IMR-90 (cell line): ENCODE measurements around the gene GZF1. TPM values are rescaled to one million over a fixed set of nuclear protein-coding genes. Genes with fewer than 3 reads are reported as not detected.
A peak's percentile ranks its signal among the peaks of the same experiment; 100 is the strongest.

Experiments used
- ATAC-seq: fragments of 200-7000 bp; cut with Tn5 transposase; 2 replicates; pipeline ENCODE4 v1.9.1; 2020; ENCODE audit warnings: low read depth, mild to moderate bottlenecking, moderate library complexity
- BruUV-seq: library from RNA; stranded (reverse); fragments of 400-500 nt; replicated peaks from 2 replicates; lab custom pipeline; 2021; lab: Mats Ljungman, UMichigan
- CTCF ChIA-PET: fragments of 300-600 bp; formaldehyde crosslinking; extraction: SDS; loops from one replicate; lab custom pipeline; 2021; ENCODE audit warnings: antibody characterized with exemption; lab: Yijun Ruan, JAX
- POLR2A ChIA-PET: fragments of 300-600 bp; sonication (Branson Sonifier 250); formaldehyde crosslinking; loops from one replicate; lab custom pipeline; 2022; ENCODE audit warnings: antibody characterized with exemption; ENCODE audit not compliant: unreplicated experiment; lab: Charles Lee
- DNase-seq: peaks from one replicate; pipeline ENCODE4 v3.0.0; 2013
- H2AFZ ChIP-seq: replicated peaks from 2 replicates; pipeline ENCODE3; 2013; ENCODE audit warnings: low read length, mild to moderate bottlenecking; ENCODE audit not compliant: poor library complexity
- H2AK5ac ChIP-seq: 2 replicates; pipeline ENCODE4 v1.6.1; 2013; ENCODE audit warnings: low read depth, low read length, inconsistent platforms
- H2AK9ac ChIP-seq: replicated peaks from 2 replicates; pipeline ENCODE3; 2013; ENCODE audit warnings: mild to moderate bottlenecking, low read depth, low read length, moderate library complexity; ENCODE audit not compliant: poor library complexity
- H2BK120ac ChIP-seq: 2 replicates; pipeline ENCODE4 v1.6.1; 2013; ENCODE audit warnings: low read depth, low read length, inconsistent platforms
- H2BK15ac ChIP-seq: 3 replicates; pipeline ENCODE4 v1.6.1; 2013; ENCODE audit warnings: low read depth, low read length, inconsistent platforms
- H2BK20ac ChIP-seq: 2 replicates; pipeline ENCODE4 v1.6.1; 2013; ENCODE audit warnings: low read depth, mild to moderate bottlenecking, inconsistent platforms, low read length, moderate library complexity
- H2BK5ac ChIP-seq: 2 replicates; pipeline ENCODE4 v1.6.1; 2013; ENCODE audit warnings: mild to moderate bottlenecking, low read depth, low read length, inconsistent platforms; ENCODE audit not compliant: poor library complexity, severe bottlenecking
- H3K14ac ChIP-seq: replicated peaks from 2 replicates; pipeline ENCODE4 v1.6.1; 2013; ENCODE audit warnings: low read depth, low read length, inconsistent platforms
- H3K18ac ChIP-seq: 2 replicates; pipeline ENCODE4 v1.6.1; 2013; ENCODE audit warnings: low read depth, low read length, control low read depth
- H3K23ac ChIP-seq: 2 replicates; pipeline ENCODE4 v1.6.1; 2013; ENCODE audit warnings: low read depth, low read length, inconsistent platforms
- H3K27ac ChIP-seq: 2 replicates; pipeline ENCODE4 v1.5.1; 2013; ENCODE audit warnings: mild to moderate bottlenecking, control low read depth, low read length; ENCODE audit not compliant: insufficient read depth
- H3K27me3 ChIP-seq: 2 replicates; pipeline ENCODE4 v1.6.1; 2013; ENCODE audit warnings: low read length; ENCODE audit not compliant: control insufficient read depth, insufficient read depth
- H3K36me3 ChIP-seq: 2 replicates; pipeline ENCODE4 v1.6.1; 2013; ENCODE audit warnings: low read length, mixed read lengths; ENCODE audit not compliant: control insufficient read depth, insufficient read depth
- H3K4ac ChIP-seq: 2 replicates; pipeline ENCODE4 v1.6.1; 2013; ENCODE audit warnings: low read depth, low read length, inconsistent platforms
- H3K4me1 ChIP-seq: 2 replicates; pipeline ENCODE4 v1.6.1; 2013; ENCODE audit warnings: low read length, mixed read lengths; ENCODE audit not compliant: control insufficient read depth, insufficient read depth
- H3K4me2 ChIP-seq: 2 replicates; pipeline ENCODE4 v1.6.1; 2013; ENCODE audit warnings: low read depth, mild to moderate bottlenecking, control low read depth, low read length, moderate library complexity
- H3K4me3 ChIP-seq: 2 replicates; pipeline ENCODE4 v1.5.1; 2013; ENCODE audit warnings: low read depth, mild to moderate bottlenecking, control low read depth, low read length, moderate library complexity; ENCODE audit not compliant: insufficient read depth
- H3K56ac ChIP-seq: 2 replicates; pipeline ENCODE4 v1.6.1; 2013; ENCODE audit warnings: low read length, inconsistent platforms; ENCODE audit not compliant: insufficient read depth; ENCODE audit errors: extremely low read depth
- H3K79me1 ChIP-seq, 2 experiments: 2 replicates each; pipeline ENCODE4 v1.6.1; 2013; ENCODE audit warnings: low read length in 2 of 2, inconsistent platforms in 1 of 2, low read depth in 1 of 2
- H3K9ac ChIP-seq: 2 replicates; pipeline ENCODE4 v1.6.1; 2013; ENCODE audit warnings: low read depth, low read length, control low read depth
- H3K9me1 ChIP-seq: 2 replicates; pipeline ENCODE4 v1.6.1; 2013; ENCODE audit warnings: low read length, inconsistent platforms; ENCODE audit not compliant: insufficient read depth
- H3K9me3 ChIP-seq: 2 replicates; pipeline ENCODE4 v1.6.1; 2013; ENCODE audit warnings: low read length; ENCODE audit not compliant: control insufficient read depth, insufficient read depth
- H4K20me1 ChIP-seq: 2 replicates; pipeline ENCODE4 v1.6.1; 2013; ENCODE audit warnings: low read length, inconsistent platforms; ENCODE audit not compliant: insufficient read depth
- H4K5ac ChIP-seq: 2 replicates; pipeline ENCODE4 v1.6.1; 2013; ENCODE audit warnings: mild to moderate bottlenecking, low read depth, low read length, control low read depth
- H4K8ac ChIP-seq, 2 experiments: 2 replicates each; pipeline ENCODE4 v1.6.1; 2013; ENCODE audit warnings: low read depth in 2 of 2, low read length in 2 of 2, control low read depth in 1 of 2, inconsistent platforms in 1 of 2
- H4K91ac ChIP-seq: 2 replicates; pipeline ENCODE4 v1.6.1; 2013; ENCODE audit warnings: low read depth, low read length, inconsistent platforms; ENCODE audit not compliant: insufficient read depth
- CEBPB ChIP-seq: IDR thresholded peaks from 2 replicates; pipeline ENCODE4 v1.6.1; 2012; ENCODE audit warnings: low read depth, low read length, improper control_type of control experiment
- CHD1 ChIP-seq: IDR thresholded peaks from 2 replicates; pipeline ENCODE4 v1.6.1; 2012; ENCODE audit warnings: low read depth, low read length, improper control_type of control experiment
- FOS ChIP-seq: fragments of 150-350 bp; IDR thresholded peaks from 2 replicates; pipeline ENCODE4 v1.6.1; 2016; ENCODE audit warnings: low read depth, low read length
- MAZ ChIP-seq: IDR thresholded peaks from 2 replicates; pipeline ENCODE4 v1.6.1; 2012; ENCODE audit warnings: low read depth, mild to moderate bottlenecking, low read length, improper control_type of control experiment, moderate library complexity, borderline replicate concordance
- MXI1 ChIP-seq: IDR thresholded peaks from 2 replicates; pipeline ENCODE4 v1.6.1; 2012; ENCODE audit warnings: low read depth, mild to moderate bottlenecking, low read length, moderate library complexity, borderline replicate concordance
- POLR2A ChIP-seq: IDR thresholded peaks from 2 replicates; pipeline ENCODE4 v1.6.1; 2012; ENCODE audit warnings: mild to moderate bottlenecking, low read depth, low read length
- RAD21 ChIP-seq: IDR thresholded peaks from 2 replicates; pipeline ENCODE4 v1.6.1; 2012; ENCODE audit warnings: low read length, improper control_type of control experiment
- RCOR1 ChIP-seq: IDR thresholded peaks from 2 replicates; pipeline ENCODE4 v1.6.1; 2012; ENCODE audit warnings: mild to moderate bottlenecking, low read length, improper control_type of control experiment; ENCODE audit not compliant: insufficient replicate concordance
- WGBS, 2 experiments: methylation state at CpG; one replicate each; pipeline versions ENCODE4 v1.1.5 to v1.1.7; 2013; ENCODE audit warnings: missing lambda C conversion rate in 2 of 2; ENCODE audit not compliant: insufficient read length in 1 of 2; ENCODE audit errors: extremely low coverage in 2 of 2; 5-methylcytosine and 5-hydroxymethylcytosine counted together
- dilution Hi-C: fragments of 300-500 bp; cut with HindIII; formaldehyde crosslinking; loops from one replicate; pipeline ENCODE4 v1.14.3; 2018; ENCODE audit warnings: low sequenced_read_pairs; ENCODE audit not compliant: unreplicated experiment
- in situ Hi-C: fragments of 300-500 bp; cut with MboI; formaldehyde crosslinking; loops from 3 replicates; pipeline ENCODE4 v1.14.3; 2019; ENCODE audit warnings: low sequenced_read_pairs, inconsistent platforms, mixed read lengths
- intact Hi-C: fragments of 100-400 bp; cut with micrococcal nuclease; formaldehyde crosslinking; loops from 2 replicates; pipeline ENCODE4 v1.10.0; 2022
- polyA plus RNA-seq, 3 experiments: library from polyadenylated mRNA; depleted of rRNA; stranded (reverse); fragments of >200 nt; gene quantifications; 2 replicates each; pipeline ENCODE4 v1.2.3, GENCODE V29; 2012; ENCODE audit warnings: low replicate concordance in 1 of 3
- total RNA-seq: library from RNA; depleted of rRNA; stranded (reverse); fragments of >200 nt; gene quantifications from 2 replicates; pipeline ENCODE4 v1.2.3, GENCODE V29; 2012
- TF ChIP-seq, protein P1 (sequence below): conservative IDR thresholded peaks from 2 replicates; pipeline ENCODE4 v1.5.1; 2012; ENCODE audit warnings: mild to moderate bottlenecking, low read depth, low read length, improper control_type of control experiment
- TF ChIP-seq, protein P2 (sequence below): fragments of 150-350 bp; IDR thresholded peaks from 2 replicates; pipeline ENCODE4 v1.6.1; 2017; ENCODE audit warnings: mild to moderate bottlenecking, antibody characterized with exemption, low read length, low read depth

GZF1 gene
- total and polyA plus RNA-seq, 2 of the 4 experiments (the other 2 are of a cell fraction): 23.7 to 24.7 TPM

- Histone ChIP-seq H3K9me1 (peaks cover 3% of the 10 kb centered on the region), H2BK15ac (no peak within 1 kb of the TSS), H2AK5ac (peak within 1 kb of the TSS; percentile 61; the same call in 1 of the 2 replicates), H3K18ac (peak within 1 kb of the TSS; percentile 32), H3K4me2 (peak within 1 kb of the TSS; percentile 93), H3K56ac (peak within 1 kb of the TSS; percentile 77), H3K4me3 (peak within 1 kb of the TSS; percentile 67), H4K91ac (peak within 1 kb of the TSS; percentile 53; the same call in 1 of the 2 replicates), H3K27me3 (no peaks in the 10 kb centered on the region), H2BK5ac (peak within 1 kb of the TSS; percentile 78), H3K4me1 (peaks cover 1% of the 10 kb centered on the region; the same call in 1 of the 2 replicates), H3K9ac (peak within 1 kb of the TSS; percentile 79), H4K5ac (peak within 1 kb of the TSS; percentile 73), H2AFZ (peak within 1 kb of the TSS; percentile 97), H2BK20ac (no peak within 1 kb of the TSS), H3K36me3 (no peaks in the 10 kb centered on the region), H3K4ac (peak within 1 kb of the TSS; percentile 94), H2AK9ac (peak within 1 kb of the TSS; percentile 91), H3K27ac (peak within 1 kb of the TSS; percentile 75), H4K8ac (peak within 1 kb of the TSS; percentile 72 to 98), H3K14ac (peak within 1 kb of the TSS; percentile 96), H3K9me3 (no peaks in the 10 kb centered on the region), H2BK120ac (peak within 1 kb of the TSS; percentile 49), H3K23ac (peak within 1 kb of the TSS; percentile 80; the same call in 1 of the 2 replicates), H4K20me1 (peaks cover 3% of the 10 kb centered on the region; the same call in 1 of the 2 replicates), H3K79me1 (peaks cover 3 to 16% of the 10 kb centered on the region in 2 experiments; a peak in 3 of 4 replicates)
- ChIA-PET POLR2A (interaction anchor here (0.6 kb wide), 1 partner anchor 10 kb away, joined by 3 read pairs; no protein-coding TSS in a partner anchor), CTCF (interaction anchor here (0.6 to 1.5 kb wide), 4 partner anchors 19 to 43 kb away, joined by 3 to 5 read pairs (median 4); no protein-coding TSS in a partner anchor)
- ATAC-seq (peak; percentile 99), DNase-seq (peak; percentile 88)
- intact Hi-C loops: loop anchor here (1.0 kb wide), 1 partner anchor 60 kb away; no protein-coding TSS in a partner anchor
- BruUV-seq: no TSS peak
- 0% methylated on average over 14 of the region's 64 CpGs; no CpG with 5 or more reads in 1 of the 2 experiments for WGBS, 2 experiments
- TF ChIP-seq MAZ (0 out of 2 replicates have a peak, but pooled peaks have one; percentile 17), RAD21 (peak; percentile 26; the same call in 1 of the 2 replicates), CEBPB (no peak), RCOR1 (no peak), CHD1 (0 out of 2 replicates have a peak, but pooled peaks have one; percentile 70), POLR2A (peak; percentile 63), MXI1 (0 out of 2 replicates have a peak, but pooled peaks have one; percentile 68), FOS (no peak)
- TF ChIP-seq, protein P1, sequence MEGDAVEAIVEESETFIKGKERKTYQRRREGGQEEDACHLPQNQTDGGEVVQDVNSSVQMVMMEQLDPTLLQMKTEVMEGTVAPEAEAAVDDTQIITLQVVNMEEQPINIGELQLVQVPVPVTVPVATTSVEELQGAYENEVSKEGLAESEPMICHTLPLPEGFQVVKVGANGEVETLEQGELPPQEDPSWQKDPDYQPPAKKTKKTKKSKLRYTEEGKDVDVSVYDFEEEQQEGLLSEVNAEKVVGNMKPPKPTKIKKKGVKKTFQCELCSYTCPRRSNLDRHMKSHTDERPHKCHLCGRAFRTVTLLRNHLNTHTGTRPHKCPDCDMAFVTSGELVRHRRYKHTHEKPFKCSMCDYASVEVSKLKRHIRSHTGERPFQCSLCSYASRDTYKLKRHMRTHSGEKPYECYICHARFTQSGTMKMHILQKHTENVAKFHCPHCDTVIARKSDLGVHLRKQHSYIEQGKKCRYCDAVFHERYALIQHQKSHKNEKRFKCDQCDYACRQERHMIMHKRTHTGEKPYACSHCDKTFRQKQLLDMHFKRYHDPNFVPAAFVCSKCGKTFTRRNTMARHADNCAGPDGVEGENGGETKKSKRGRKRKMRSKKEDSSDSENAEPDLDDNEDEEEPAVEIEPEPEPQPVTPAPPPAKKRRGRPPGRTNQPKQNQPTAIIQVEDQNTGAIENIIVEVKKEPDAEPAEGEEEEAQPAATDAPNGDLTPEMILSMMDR: peak; percentile 37
- TF ChIP-seq, protein P2, sequence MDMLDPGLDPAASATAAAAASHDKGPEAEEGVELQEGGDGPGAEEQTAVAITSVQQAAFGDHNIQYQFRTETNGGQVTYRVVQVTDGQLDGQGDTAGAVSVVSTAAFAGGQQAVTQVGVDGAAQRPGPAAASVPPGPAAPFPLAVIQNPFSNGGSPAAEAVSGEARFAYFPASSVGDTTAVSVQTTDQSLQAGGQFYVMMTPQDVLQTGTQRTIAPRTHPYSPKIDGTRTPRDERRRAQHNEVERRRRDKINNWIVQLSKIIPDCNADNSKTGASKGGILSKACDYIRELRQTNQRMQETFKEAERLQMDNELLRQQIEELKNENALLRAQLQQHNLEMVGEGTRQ: no peak
- dilution Hi-C loops: no loop called here
- in situ Hi-C loops: no loop called here
These were observed 59.3 kb downstream of the GZF1 start, which contains the start of gene NAPB for GRCh38 chr20:23420943-23421931. NAPB (minus strand) TSS chr20:23421488; CDS start chr20:23421402, 86 bp downstream.
